Stimulated activated CD4-positive, alpha-beta T cell treated with anti-CD3 and anti-CD28 coated beads, TNF-alpha, amount 100 ng/mL, for 48 hours (primary cell): ENCODE measurements around the gene PODN.

Experiments
- DNase-seq, 3 donors: peaks; one replicate each; pipeline ENCODE4 v3.0.0-alpha.2; 2020; ENCODE audit warnings: low read depth in 3 of 3

PODN gene

GRCh38 chr1:53089478-53090226 lies 27.6 kb downstream of the PODN start:
- no peak for DNase-seq

DNA sequence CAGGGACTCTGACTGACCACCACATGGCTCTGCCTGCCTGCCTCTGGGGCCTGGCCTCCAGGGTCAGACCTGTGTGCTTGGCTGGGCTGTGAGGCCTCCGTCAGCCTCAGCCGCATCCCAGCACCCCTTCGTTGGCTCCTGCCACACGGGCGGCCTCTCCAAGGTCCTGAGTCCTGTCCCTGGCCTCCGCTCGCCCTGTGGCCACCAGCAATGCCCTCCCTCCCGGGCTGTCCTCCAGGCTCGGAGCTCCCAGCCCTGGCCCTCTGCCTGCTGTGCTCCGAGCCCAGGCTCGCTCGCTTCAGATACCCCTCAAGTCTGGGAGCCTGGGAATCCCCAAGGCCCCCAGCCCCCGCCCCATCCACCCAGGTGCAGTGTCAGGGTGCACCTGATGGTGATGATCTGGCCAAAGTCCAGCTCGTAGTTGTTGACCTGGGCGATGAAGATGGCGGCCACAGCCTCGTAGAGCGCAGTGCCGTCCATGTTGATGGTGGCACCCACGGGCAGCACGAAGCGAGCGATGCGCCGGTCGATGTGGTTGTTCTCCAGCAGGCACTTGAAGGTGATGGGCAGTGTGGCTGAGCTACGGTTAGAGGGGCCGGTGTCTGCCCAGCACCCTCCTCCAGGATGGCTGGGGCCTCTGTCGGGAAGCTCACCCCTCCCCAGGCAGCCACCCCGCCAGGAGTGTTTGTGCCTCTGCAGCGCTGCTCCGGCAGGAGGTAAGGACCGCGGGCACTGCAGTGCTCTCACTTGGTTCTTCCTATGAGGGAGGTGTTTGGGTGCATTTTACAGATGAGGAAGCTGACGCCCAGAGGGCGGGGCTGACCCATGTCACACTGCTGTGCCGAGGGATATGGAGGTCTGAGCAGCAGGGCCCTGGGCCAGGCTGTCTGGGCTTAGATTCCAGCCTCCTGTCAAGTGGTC lies 28.5 kb downstream of the PODN start:
- DNase-seq = no peak

GRCh38 chr1:53091841-53092645 lies 30.0 kb downstream of the PODN start:
- no peak for DNase-seq

- DNase-seq = no peak
These were observed 30.8 kb downstream of the PODN start for GRCh38 chr1:53092659-53093450.

- no peak for DNase-seq
These were observed 31.4 kb downstream of the PODN start for GRCh38 chr1:53093451-53093754.

GRCh38 chr1:53093778-53094532 lies 31.9 kb downstream of the PODN start:
- no peak for DNase-seq

DNA sequence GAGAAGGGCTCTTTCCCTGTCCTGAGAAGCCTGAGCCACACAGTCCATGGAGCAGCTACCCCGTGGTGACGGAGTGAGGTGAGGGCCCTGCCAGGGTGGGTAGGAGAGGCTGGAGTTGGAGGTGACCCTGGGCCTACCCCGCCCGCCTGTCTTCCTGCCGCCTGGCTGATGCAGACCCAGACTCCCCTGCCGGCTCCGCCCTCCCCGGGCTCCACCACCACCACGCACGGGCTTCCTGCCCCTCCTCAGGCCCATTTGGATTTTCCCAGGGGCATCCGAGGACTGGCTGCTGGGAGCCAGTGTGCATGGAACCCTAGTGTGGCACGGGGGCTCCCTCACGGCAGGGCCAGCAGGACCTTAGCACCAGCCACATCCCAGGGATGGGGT lies 32.5 kb downstream of the PODN start:
- no peak for DNase-seq

- no peak for DNase-seq
These were observed 42.4 kb downstream of the PODN start for GRCh38 chr1:53104289-53104913.

- no peak for DNase-seq
These were observed 45.1 kb downstream of the PODN start for GRCh38 chr1:53107090-53107489.

GRCh38 chr1:53107570-53108322 lies 45.7 kb downstream of the PODN start:
- no peak for DNase-seq

DNA sequence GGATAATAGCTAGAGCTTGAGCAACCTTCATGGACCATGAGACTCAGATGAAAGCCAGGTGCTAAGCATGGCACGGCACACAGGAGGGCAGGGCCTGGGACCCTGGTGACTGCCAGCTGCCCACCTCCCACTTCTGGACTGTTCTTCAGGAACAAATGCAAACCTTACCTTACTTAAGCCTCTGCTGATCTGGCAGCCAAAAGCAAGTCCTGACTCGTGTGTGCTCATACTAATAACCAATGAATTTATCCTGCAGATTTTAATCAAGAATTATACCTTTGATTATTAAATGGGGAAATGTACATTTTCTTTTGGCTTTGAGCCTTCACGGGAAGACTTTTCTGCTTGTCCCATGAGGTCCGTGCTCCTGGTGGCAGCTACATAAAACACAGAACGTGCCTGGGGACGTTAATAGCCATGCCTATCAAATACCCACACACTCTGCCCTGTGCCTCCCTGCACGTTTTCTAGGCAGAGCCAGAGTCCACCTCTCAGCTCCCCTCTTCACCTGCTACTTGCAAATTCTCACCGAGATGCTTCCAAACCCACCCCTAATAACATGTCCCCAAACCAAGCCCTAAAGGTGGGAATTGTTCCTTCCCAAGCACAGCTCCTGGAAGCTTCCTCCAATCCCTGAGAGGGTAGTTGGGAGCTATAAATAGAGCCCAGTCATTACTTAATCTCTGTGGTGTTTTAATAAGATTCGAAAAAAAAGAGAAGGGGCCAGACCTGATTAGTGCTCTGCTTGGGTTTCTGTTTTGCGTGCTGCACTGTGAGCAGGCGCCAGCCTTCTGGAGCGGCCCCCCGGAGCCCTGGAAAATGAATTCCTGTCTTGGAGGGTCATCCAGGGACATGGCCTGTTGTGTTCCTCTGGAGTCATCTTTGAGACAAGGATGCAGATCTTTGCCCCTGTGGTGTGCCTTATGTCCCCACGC lies 46.9 kb downstream of the PODN start:
- DNase-seq = no peak

- DNase-seq = peak; percentile 11 to 52 (median 12)
These were observed 48.5 kb downstream of the PODN start for GRCh38 chr1:53110370-53111072.

GRCh38 chr1:53111073-53111556 lies 49.1 kb downstream of the PODN start:
- no peak for DNase-seq

DNA sequence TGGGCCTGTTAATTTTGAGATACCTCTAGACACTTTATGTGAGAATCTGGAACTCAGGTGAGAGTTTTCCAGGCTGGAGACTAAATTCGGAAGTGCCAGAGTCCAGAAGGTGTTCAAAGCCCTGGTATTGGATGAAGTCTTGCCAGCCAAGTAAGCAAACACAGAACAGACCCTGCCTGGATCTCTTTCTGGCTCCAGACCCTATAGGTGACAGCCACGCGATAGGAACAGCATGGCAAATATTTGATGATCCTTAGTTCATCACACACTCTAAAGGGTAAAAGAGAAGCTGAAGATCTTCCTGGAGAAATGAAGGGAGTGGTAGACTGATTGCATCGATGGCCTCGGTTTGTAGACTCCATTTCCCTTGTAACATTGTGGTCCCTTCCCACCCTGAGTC lies 49.7 kb downstream of the PODN start:
- DNase-seq = no peak

- DNase-seq = no peak
These were observed 50.3 kb downstream of the PODN start for GRCh38 chr1:53112271-53112774.

DNA sequence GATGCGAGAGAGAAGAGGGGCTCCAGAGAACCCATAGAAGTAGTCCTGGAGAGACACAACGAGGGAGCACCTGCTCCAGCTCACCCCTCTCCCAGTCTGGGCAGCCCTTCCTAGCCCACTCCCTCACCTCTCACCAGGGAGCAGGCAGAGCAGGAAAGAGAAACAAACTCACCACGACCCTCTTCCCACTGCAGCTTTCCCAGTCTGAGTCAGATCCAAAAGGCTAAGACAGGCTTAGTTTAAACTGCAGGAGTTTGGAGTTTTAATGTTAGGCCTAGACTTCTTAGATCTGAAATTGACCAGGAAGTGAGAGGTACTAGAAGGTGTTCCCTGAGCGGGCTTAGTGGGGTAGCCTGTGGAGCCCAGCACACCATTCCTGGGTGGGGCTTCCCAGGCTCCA lies 50.8 kb downstream of the PODN start:
- DNase-seq = no peak

GRCh38 chr1:53114090-53114489 lies 52.1 kb downstream of the PODN start:
- no peak for DNase-seq
